Measurements from ENCODE around the gene TDRD6. TPM values are rescaled to one million over a fixed set of nuclear protein-coding genes. Genes with fewer than 3 reads are reported as not detected.
"Not testable (repeated sequence)": the region's sequence is repeated elsewhere in the genome, so short reads cannot be mapped to it uniquely, and the experiment has no call there.

Gene TDRD6, protein sequence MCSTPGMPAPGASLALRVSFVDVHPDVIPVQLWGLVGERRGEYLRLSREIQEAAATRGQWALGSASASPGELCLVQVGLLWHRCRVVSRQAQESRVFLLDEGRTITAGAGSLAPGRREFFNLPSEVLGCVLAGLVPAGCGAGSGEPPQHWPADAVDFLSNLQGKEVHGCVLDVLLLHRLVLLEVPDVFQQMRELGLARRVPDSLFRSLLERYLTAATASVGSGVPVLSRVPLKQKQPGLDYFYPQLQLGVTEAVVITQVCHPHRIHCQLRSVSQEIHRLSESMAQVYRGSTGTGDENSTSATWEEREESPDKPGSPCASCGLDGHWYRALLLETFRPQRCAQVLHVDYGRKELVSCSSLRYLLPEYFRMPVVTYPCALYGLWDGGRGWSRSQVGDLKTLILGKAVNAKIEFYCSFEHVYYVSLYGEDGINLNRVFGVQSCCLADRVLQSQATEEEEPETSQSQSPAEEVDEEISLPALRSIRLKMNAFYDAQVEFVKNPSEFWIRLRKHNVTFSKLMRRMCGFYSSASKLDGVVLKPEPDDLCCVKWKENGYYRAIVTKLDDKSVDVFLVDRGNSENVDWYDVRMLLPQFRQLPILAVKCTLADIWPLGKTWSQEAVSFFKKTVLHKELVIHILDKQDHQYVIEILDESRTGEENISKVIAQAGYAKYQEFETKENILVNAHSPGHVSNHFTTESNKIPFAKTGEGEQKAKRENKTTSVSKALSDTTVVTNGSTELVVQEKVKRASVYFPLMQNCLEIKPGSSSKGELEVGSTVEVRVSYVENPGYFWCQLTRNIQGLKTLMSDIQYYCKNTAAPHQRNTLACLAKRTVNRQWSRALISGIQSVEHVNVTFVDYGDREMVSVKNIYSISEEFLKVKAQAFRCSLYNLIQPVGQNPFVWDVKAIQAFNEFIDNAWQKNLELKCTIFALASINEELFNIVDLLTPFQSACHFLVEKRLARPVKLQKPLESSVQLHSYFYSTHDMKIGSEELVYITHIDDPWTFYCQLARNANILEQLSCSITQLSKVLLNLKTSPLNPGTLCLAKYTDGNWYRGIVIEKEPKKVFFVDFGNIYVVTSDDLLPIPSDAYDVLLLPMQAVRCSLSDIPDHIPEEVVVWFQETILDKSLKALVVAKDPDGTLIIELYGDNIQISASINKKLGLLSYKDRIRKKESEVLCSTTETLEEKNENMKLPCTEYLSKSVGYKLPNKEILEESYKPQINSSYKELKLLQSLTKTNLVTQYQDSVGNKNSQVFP (N-terminal part only)
- not detected for polyA plus RNA-seq (2013, experiment 1 of 2)
- polyA plus RNA-seq (2013, experiment 2 of 2): 0.05 TPM

DNA sequence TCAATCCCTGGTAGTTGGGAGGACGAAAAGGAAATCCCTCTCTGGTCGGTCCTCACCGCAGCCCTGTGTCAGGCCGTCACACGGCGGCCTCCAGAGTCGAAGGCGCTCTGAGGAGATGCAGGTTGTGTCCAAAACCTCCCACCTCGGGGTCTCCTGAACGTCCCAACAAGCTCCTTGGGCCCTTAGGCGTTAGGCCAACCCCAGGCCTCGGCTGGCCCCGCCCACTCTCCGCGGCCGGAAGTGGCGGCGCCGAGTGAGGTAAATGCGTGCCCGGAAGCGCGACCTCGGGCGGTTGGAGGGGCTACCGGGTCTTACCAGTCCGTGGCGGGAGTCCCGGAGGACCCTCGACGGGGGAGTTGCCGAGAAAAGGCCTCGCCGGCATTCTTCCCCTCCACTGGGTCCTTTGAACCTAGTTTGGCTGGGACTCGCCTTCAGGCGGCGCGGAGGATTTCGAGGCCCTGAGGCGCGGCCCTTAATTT is at the start of gene TDRD6:
Gene TDRD6, plus strand, starts transcription at position 267 of the 479 bp plus-strand sequence. CDS start 244 bp downstream, outside the sequence.
- no peaks in the 10 kb centered on the region for H3K36me3 ChIP-seq (ENCODE audit: control insufficient read depth, insufficient read depth, low read length)
- H3K4me3 ChIP-seq (ENCODE audit: extremely low read depth, insufficient read depth, low read length, poor library complexity, severe bottlenecking): no peak within 1 kb of the TSS
- no peaks in the 10 kb centered on the region for H3K9me3 ChIP-seq (ENCODE audit: control insufficient read depth, low read length)
- no peak within 1 kb of the TSS for H3K27ac ChIP-seq (ENCODE audit: low read depth, low read length, severe bottlenecking)
- H3K4me1 ChIP-seq (ENCODE audit: control insufficient read depth, insufficient read depth, low read length, poor library complexity, severe bottlenecking): no peaks in the 10 kb centered on the region
- 92 to 96% methylated on average over 38 to 41 of the region's 41 CpGs for WGBS, 2 experiments (ENCODE audit: insufficient coverage in 2 of 2)

DNA sequence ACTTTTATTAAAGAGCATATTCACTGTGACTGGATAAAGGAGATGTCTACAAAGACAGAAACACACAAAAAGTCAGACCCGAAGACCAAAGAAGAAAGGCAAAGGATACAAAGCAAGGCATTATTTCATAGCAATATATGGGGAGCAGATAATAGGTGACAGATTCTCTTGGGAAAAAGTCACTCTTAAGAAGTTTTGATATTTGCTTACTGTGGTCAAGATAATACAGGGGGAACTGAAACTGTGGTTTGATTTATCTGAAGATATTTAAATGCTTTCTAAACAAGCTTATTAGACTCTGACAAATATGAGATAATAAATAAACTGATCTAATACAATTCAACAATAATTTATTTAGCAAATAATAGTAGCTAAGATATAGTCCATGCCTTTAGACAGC is 49.8 kb upstream of the TDRD6 start:
- no peaks in the 10 kb centered on the region for H3K4me1 ChIP-seq (ENCODE audit: control insufficient read depth, insufficient read depth, low read length, poor library complexity, severe bottlenecking)
- H3K4me3 ChIP-seq (ENCODE audit: extremely low read depth, insufficient read depth, low read length, poor library complexity, severe bottlenecking): no peak overlapping the region
- WGBS, 2 experiments (ENCODE audit: insufficient coverage in 2 of 2): 100% methylated on average over 1 of the region's 1 CpG; no CpG with 5 or more reads in 1 of the 2 experiments
- H3K36me3 ChIP-seq (ENCODE audit: control insufficient read depth, insufficient read depth, low read length): no peaks in the 10 kb centered on the region
- H3K27ac ChIP-seq (ENCODE audit: low read depth, low read length, severe bottlenecking): no peak overlapping the region
- no peaks in the 10 kb centered on the region for H3K9me3 ChIP-seq (ENCODE audit: control insufficient read depth, low read length)

DNA sequence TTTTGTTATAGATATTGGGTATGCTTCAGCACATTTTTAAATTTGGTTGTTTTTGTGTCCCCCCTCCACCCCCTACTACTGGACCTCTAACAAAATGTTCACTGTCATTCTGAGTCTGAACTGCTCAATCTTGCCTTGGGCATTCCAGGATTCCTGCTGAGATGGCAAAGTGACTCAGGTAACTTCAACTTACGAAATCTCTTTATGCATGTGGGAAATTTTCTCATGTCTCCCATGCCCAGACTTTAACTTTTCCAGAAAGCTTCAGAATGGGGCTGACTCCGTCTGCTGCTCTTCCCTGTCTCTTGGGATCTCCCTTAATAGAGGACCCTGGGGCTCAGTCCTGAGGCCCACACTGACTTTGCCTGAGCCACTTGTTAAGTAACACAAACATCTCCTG is 49.0 kb upstream of the TDRD6 start:
- H3K4me1 ChIP-seq (ENCODE audit: control insufficient read depth, insufficient read depth, low read length, poor library complexity, severe bottlenecking): no peaks in the 10 kb centered on the region

DNA sequence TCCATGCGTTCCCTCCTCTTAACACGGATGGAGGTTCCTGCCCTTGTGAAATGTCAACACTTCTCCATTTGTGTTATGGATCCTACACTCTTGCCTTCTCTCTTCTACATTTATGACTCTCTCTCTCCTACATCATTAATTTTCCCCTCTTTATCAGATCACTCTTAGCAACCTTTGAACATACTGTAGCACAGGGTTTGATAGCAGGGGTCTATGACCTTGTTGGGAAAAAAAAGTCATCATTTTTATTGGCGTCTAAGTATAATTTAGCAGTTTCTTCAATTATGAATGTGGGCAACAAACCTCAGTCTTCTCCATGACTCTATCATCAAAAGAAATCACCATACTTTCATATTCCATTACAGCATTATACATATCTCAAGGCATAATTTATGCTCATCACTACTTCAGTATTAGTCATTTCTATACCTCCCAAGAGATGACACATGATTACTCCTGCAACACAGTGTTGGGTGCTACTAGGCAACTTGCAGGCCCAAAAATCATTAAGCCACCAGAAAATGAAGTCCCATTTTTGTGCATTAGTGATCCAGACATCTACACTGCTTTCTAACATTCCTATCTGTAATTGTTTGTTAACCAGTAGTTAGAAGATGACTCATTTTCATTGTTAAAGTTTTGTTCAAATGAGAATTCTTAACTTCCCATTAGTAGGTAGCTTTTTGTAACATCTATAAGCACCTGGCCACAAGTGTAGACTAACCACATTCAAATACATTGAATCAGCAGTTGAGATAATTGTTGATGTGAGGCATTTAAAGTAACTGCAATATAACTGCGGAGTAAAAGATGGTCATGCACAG is 44.5 kb upstream of the TDRD6 start:
- WGBS, 2 experiments (ENCODE audit: insufficient coverage in 2 of 2): 90 to 98% methylated on average over 2 to 3 of the region's 4 CpGs
- H3K36me3 ChIP-seq (ENCODE audit: control insufficient read depth, insufficient read depth, low read length): no peaks in the 10 kb centered on the region
- no peaks in the 10 kb centered on the region for H3K9me3 ChIP-seq (ENCODE audit: control insufficient read depth, low read length)
- H3K4me3 ChIP-seq (ENCODE audit: extremely low read depth, insufficient read depth, low read length, poor library complexity, severe bottlenecking): no peak overlapping the region
- no peaks in the 10 kb centered on the region for H3K4me1 ChIP-seq (ENCODE audit: control insufficient read depth, insufficient read depth, low read length, poor library complexity, severe bottlenecking)
- no peak overlapping the region for H3K27ac ChIP-seq (ENCODE audit: low read depth, low read length, severe bottlenecking)

More for the DNA sequence above, 49.0 kb upstream of the TDRD6 start:
- Histone ChIP-seq H3K9me3 (ENCODE audit: control insufficient read depth, low read length) (no peaks in the 10 kb centered on the region), H3K36me3 (ENCODE audit: control insufficient read depth, insufficient read depth, low read length) (no peaks in the 10 kb centered on the region), H3K27ac (ENCODE audit: low read depth, low read length, severe bottlenecking) (no peak overlapping the region), H3K4me3 (ENCODE audit: extremely low read depth, insufficient read depth, low read length, poor library complexity, severe bottlenecking) (no peak overlapping the region)
- WGBS, 2 experiments (ENCODE audit: insufficient coverage in 2 of 2): 70 to 75% methylated on average over 2 of the region's 2 CpGs

DNA sequence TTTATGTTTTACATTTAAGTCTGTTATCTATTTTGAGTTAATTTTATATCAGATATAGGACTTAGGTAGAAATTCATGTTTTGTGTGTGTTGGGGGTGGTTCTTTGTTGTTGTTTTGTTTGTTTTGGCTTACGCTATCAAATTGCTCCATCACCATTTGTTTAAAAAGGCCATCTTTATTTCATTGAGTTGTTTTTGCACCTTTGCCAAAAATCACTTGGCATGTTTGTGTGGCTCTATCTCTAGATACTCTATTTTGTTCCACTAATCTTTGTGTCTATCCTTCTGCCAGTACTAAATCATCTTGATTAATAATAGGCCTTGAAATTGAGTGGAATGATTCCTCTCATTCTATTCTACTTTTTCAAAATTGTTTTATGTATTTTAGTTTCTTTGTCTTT is 42.4 kb upstream of the TDRD6 start:
- Histone ChIP-seq H3K9me3 (ENCODE audit: control insufficient read depth, low read length) (no peaks in the 10 kb centered on the region), H3K36me3 (ENCODE audit: control insufficient read depth, insufficient read depth, low read length) (no peaks in the 10 kb centered on the region), H3K4me3 (ENCODE audit: extremely low read depth, insufficient read depth, low read length, poor library complexity, severe bottlenecking) (no peak overlapping the region), H3K4me1 (ENCODE audit: control insufficient read depth, insufficient read depth, low read length, poor library complexity, severe bottlenecking) (no peaks in the 10 kb centered on the region), H3K27ac (ENCODE audit: low read depth, low read length, severe bottlenecking) (no peak overlapping the region)
- no CpG with 5 or more reads among the region's 1 CpG for WGBS, 2 experiments (ENCODE audit: insufficient coverage in 2 of 2)

DNA sequence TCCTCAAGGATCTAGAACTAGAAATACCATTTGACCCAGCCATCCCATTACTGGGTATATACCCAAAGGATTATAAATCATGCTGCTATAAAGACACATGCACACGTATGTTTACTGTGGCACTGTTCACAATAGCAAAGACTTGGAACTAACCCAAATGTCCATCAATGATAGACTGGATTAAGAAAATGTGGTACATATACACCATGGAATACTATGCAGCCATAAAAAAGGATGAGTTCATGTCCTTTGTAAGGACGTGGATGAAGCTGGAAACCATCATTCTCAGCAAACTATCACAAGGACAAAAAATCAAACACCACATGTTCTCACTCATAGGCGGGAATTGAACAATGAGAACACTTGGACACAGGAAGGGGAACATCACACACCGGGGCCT is 39.6 kb upstream of the TDRD6 start:
- not testable (repeated sequence) for H3K27ac ChIP-seq (ENCODE audit: low read depth, low read length, severe bottlenecking); H3K4me3 ChIP-seq (ENCODE audit: extremely low read depth, insufficient read depth, low read length, poor library complexity, severe bottlenecking); H3K9me3 ChIP-seq (ENCODE audit: control insufficient read depth, low read length); H3K4me1 ChIP-seq (ENCODE audit: control insufficient read depth, insufficient read depth, low read length, poor library complexity, severe bottlenecking); H3K36me3 ChIP-seq (ENCODE audit: control insufficient read depth, insufficient read depth, low read length)
- no CpG with 5 or more reads among the region's 4 CpGs for WGBS, 2 experiments (ENCODE audit: insufficient coverage in 2 of 2)

DNA sequence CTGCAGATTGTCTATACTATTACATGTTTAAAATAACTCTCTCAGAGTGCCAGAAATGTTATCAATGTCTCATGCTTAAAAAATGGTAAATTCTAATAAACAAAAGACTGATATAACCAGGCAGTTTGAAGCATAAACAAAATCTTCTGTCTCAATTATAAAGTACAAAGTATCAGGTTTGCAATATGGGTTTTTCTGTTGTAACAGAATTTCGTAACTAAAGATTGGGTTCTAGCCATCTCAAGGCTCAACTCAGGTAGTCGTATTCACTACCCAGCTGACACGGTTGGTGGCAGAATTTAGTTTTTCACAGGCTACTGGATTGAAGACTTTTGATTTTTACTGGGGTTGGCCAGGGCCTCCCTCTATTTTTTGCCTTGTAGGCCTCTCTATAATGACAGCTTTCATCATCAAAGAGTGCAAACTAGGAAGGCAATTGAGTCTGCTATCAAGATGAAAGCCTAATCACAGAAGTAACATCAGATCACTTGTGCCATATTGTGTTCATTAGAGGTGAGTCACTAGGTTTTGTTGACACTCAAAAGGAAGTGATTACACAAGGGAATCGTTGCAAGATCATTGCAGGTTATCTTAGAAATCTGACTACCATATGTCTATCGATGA is 38.7 kb upstream of the TDRD6 start:
- Histone ChIP-seq H3K4me3 (ENCODE audit: extremely low read depth, insufficient read depth, low read length, poor library complexity, severe bottlenecking) (no peak overlapping the region), H3K4me1 (ENCODE audit: control insufficient read depth, insufficient read depth, low read length, poor library complexity, severe bottlenecking) (no peaks in the 10 kb centered on the region), H3K36me3 (ENCODE audit: control insufficient read depth, insufficient read depth, low read length) (no peaks in the 10 kb centered on the region), H3K9me3 (ENCODE audit: control insufficient read depth, low read length) (no peaks in the 10 kb centered on the region), H3K27ac (ENCODE audit: low read depth, low read length, severe bottlenecking) (no peak overlapping the region)
- 93 to 97% methylated on average over 3 of the region's 5 CpGs for WGBS, 2 experiments (ENCODE audit: insufficient coverage in 2 of 2)

DNA sequence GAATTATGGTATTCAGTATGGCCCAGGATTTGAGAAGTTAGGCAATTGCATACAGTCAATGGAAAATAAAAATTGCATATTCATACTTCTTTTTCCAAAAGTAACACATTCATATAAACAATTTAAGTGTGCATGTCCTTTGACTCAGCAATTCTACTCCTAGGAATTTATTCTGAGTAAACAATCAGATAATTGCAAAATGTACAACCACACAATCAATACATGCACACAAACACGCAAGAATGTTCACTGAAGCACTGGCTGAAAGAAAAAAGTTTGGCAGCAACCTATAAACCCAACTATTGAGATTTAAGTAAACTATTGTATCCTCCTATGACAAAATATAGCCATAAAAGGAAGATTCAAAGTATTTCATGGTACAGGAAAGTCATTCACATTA is 36.7 kb upstream of the TDRD6 start:
- WGBS, 2 experiments (ENCODE audit: insufficient coverage in 2 of 2): no CpG with 5 or more reads among the region's 1 CpG
- H3K9me3 ChIP-seq (ENCODE audit: control insufficient read depth, low read length): no peaks in the 10 kb centered on the region
- H3K27ac ChIP-seq (ENCODE audit: low read depth, low read length, severe bottlenecking): no peak overlapping the region
- no peaks in the 10 kb centered on the region for H3K4me1 ChIP-seq (ENCODE audit: control insufficient read depth, insufficient read depth, low read length, poor library complexity, severe bottlenecking)
- H3K36me3 ChIP-seq (ENCODE audit: control insufficient read depth, insufficient read depth, low read length): no peaks in the 10 kb centered on the region
- no peak overlapping the region for H3K4me3 ChIP-seq (ENCODE audit: extremely low read depth, insufficient read depth, low read length, poor library complexity, severe bottlenecking)

DNA sequence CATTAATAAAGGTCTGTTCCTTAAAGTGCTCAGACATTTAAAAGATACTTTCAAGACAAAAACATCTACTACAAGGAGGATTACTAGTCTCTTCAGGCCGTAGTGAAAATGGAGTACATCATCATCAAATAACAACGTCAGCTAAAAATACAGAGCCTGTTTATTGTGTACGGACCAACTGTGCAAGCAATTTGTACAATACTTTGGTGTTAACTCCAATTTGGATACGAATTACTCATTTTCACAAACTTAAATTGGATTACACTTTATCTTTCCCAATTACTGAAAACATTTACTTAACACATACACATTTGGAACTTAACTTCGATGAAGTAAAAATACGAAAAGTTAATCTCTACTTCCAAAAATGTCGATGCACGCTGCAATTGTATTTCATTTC is 35.9 kb upstream of the TDRD6 start:
- no peak overlapping the region for H3K27ac ChIP-seq (ENCODE audit: low read depth, low read length, severe bottlenecking)
- no peaks in the 10 kb centered on the region for H3K36me3 ChIP-seq (ENCODE audit: control insufficient read depth, insufficient read depth, low read length)
- H3K4me3 ChIP-seq (ENCODE audit: extremely low read depth, insufficient read depth, low read length, poor library complexity, severe bottlenecking): peak overlapping the region; percentile 72
- no peaks in the 10 kb centered on the region for H3K9me3 ChIP-seq (ENCODE audit: control insufficient read depth, low read length)
- WGBS, 2 experiments (ENCODE audit: insufficient coverage in 2 of 2): 71 to 83% methylated on average over 5 to 8 of the region's 8 CpGs
- no peaks in the 10 kb centered on the region for H3K4me1 ChIP-seq (ENCODE audit: control insufficient read depth, insufficient read depth, low read length, poor library complexity, severe bottlenecking)

Data from mesodermal cell (in vitro differentiated cells).